Lower lobe of right lung (tissue), 2 donors: ENCODE measurements around the gene FRYL. TPM values are rescaled to one million over a fixed set of nuclear protein-coding genes. Genes with fewer than 3 reads are reported as not detected.

Experiments
- ATAC-seq, 2 donors: fragments of 200-7000 bp; cut with Tn5 transposase; one replicate each; pipeline ENCODE4 v1.9.1; 2020 to 2022; ENCODE audit warnings: mild to moderate bottlenecking in 2 of 2, moderate library complexity in 2 of 2
- DNase-seq: peaks from one replicate; pipeline ENCODE4 v3.0.0-alpha.2; 2020
- H3K27ac ChIP-seq: fragments of 200-600 bp; one replicate; pipeline ENCODE4 v1.8.0; 2022
- H3K27me3 ChIP-seq: fragments of 200-600 bp; one replicate; pipeline ENCODE4 v1.8.0; 2022; ENCODE audit warnings: low read depth
- H3K36me3 ChIP-seq: fragments of 200-600 bp; one replicate; pipeline ENCODE4 v1.8.0; 2022; ENCODE audit warnings: mild to moderate bottlenecking
- H3K4me1 ChIP-seq: fragments of 200-600 bp; one replicate; pipeline ENCODE4 v1.8.0; 2022
- H3K4me3 ChIP-seq: fragments of 200-600 bp; one replicate; pipeline ENCODE4 v1.8.0; 2022; ENCODE audit warnings: mild to moderate bottlenecking
- H3K9me3 ChIP-seq: fragments of 200-600 bp; one replicate; pipeline ENCODE4 v1.8.0; 2022
- CTCF ChIP-seq: fragments of 200-600 bp; IDR thresholded peaks from one replicate; pipeline ENCODE4 v1.8.0; 2022; ENCODE audit warnings: antibody characterized with exemption, mild to moderate bottlenecking
- intact Hi-C: fragments of 100-400 bp; cut with DNase I; formaldehyde crosslinking; loops from one replicate; pipeline ENCODE4 v1.11.0; 2022
- total RNA-seq: library from RNA; stranded (reverse); fragmentation: NEBNext Ultra II Directional; extraction: Animal tissue kit (Norgen Biotek cat#: 25700); gene quantifications from one replicate; pipeline ENCODE4 v1.2.1, GENCODE V29; 2021
- donor health status: DM: no; HTN: yes; CAD: no; lungs with severe emphysema.

Gene FRYL
- total RNA-seq, 1 donor from 2014 or later: 85.0 TPM

- no peak overlapping the region for H3K27ac ChIP-seq
- no peak for TF ChIP-seq CTCF
- no peak for DNase-seq
- H3K4me3 ChIP-seq: no peak overlapping the region
- ATAC-seq: no peak
- intact Hi-C loops: no loop called here
- H3K9me3 ChIP-seq: no peaks in the 10 kb centered on the region
- no peaks in the 10 kb centered on the region for H3K36me3 ChIP-seq
- no peaks in the 10 kb centered on the region for H3K27me3 ChIP-seq
- peaks cover 22% of the 10 kb centered on the region for H3K4me1 ChIP-seq
These were observed 115.1 kb downstream of the FRYL start for GRCh38 chr4:48664938-48665337.

GRCh38 chr4:48661391-48661790 lies 118.7 kb downstream of the FRYL start:
- H3K4me3 ChIP-seq: no peak overlapping the region
- no peak for DNase-seq
- intact Hi-C loops: no loop called here

GRCh38 chr4:48660347-48660746 lies 119.7 kb downstream of the FRYL start:
- H3K4me1 ChIP-seq: no peaks in the 10 kb centered on the region
- ATAC-seq (no peak), DNase-seq (no peak)
- no peaks in the 10 kb centered on the region for H3K9me3 ChIP-seq
- H3K27me3 ChIP-seq: no peaks in the 10 kb centered on the region
- H3K4me3 ChIP-seq: no peak overlapping the region
- intact Hi-C loops: no loop called here
- H3K36me3 ChIP-seq: no peaks in the 10 kb centered on the region
- no peak overlapping the region for H3K27ac ChIP-seq
- TF ChIP-seq CTCF: no peak

More at GRCh38 chr4:48661391-48661790, 118.7 kb downstream of the FRYL start:
- TF ChIP-seq CTCF: no peak
- no peaks in the 10 kb centered on the region for H3K36me3 ChIP-seq
- no peaks in the 10 kb centered on the region for H3K9me3 ChIP-seq
- no peaks in the 10 kb centered on the region for H3K4me1 ChIP-seq
- no peaks in the 10 kb centered on the region for H3K27me3 ChIP-seq
- ATAC-seq: no peak
- H3K27ac ChIP-seq: no peak overlapping the region

- Histone ChIP-seq H3K27me3 (no peaks in the 10 kb centered on the region), H3K27ac (no peak overlapping the region), H3K9me3 (no peaks in the 10 kb centered on the region), H3K4me1 (peaks cover 30% of the 10 kb centered on the region), H3K4me3 (peak overlapping the region; percentile 26), H3K36me3 (no peaks in the 10 kb centered on the region)
- DNase-seq: no peak
- ATAC-seq: no peak
- intact Hi-C loops: no loop called here
- TF ChIP-seq CTCF: no peak
These were observed 125.9 kb downstream of the FRYL start for GRCh38 chr4:48654015-48654664.

- DNase-seq: no peak
These were observed 126.7 kb downstream of the FRYL start for GRCh38 chr4:48653217-48654014.

More at GRCh38 chr4:48653217-48654014, 126.7 kb downstream of the FRYL start:
- peak; percentile 51 to 52 for ATAC-seq
- no peak for TF ChIP-seq CTCF
- H3K4me1 ChIP-seq: peaks cover 30% of the 10 kb centered on the region
- H3K4me3 ChIP-seq: peak overlapping the region; percentile 26
- H3K36me3 ChIP-seq: no peaks in the 10 kb centered on the region
- H3K9me3 ChIP-seq: no peaks in the 10 kb centered on the region
- no peaks in the 10 kb centered on the region for H3K27me3 ChIP-seq
- intact Hi-C loops: no loop called here
- no peak overlapping the region for H3K27ac ChIP-seq
